HFFc6 (cell line): Measurements from ENCODE around the gene SLC4A1. TPM values are rescaled to one million over a fixed set of nuclear protein-coding genes. Genes with fewer than 3 reads are reported as not detected.

Source experiments
- DNase-seq: peaks from one replicate; pipeline ENCODE4 v3.0.0-alpha.2; 2018
- H3K27ac Mint-ChIP-seq: 2 replicates; pipeline ENCODE4 v1.8.0; 2020; ENCODE audit warnings: mild to moderate bottlenecking, mixed read lengths
- H3K27me3 Mint-ChIP-seq: 2 replicates; pipeline ENCODE4 v1.8.0; 2021; ENCODE audit warnings: mild to moderate bottlenecking, moderate library complexity, mixed read lengths; ENCODE audit not compliant: insufficient read depth
- H3K36me3 Mint-ChIP-seq: 2 replicates; pipeline ENCODE4 v1.8.0; 2021; ENCODE audit warnings: low read depth, mixed read lengths
- H3K4me1 Mint-ChIP-seq: 2 replicates; pipeline ENCODE4 v1.8.0; 2020; ENCODE audit warnings: low read depth, mixed read lengths
- H3K4me3 Mint-ChIP-seq: 2 replicates; pipeline ENCODE4 v1.8.0; 2020; ENCODE audit warnings: mild to moderate bottlenecking, moderate library complexity, mixed read lengths
- H3K9me3 Mint-ChIP-seq: 2 replicates; pipeline ENCODE4 v1.8.0; 2020; ENCODE audit warnings: mild to moderate bottlenecking, mixed read lengths
- CTCF ChIP-seq: fragments of 200-600 bp; sonication (generic); IDR thresholded peaks from 2 replicates; pipeline ENCODE4 v1.5.0; 2021; ENCODE audit warnings: antibody characterized with exemption, mild to moderate bottlenecking
- total RNA-seq, 6 experiments: library from RNA; stranded (reverse); fragmentation: NEBNext Ultra II Directional; extraction: Animal tissue kit (Norgen Biotek cat#: 25700); gene quantifications; 2 replicates in 1 of 6; 3 replicates in 5 of 6; pipeline ENCODE4 v1.2.3, GENCODE V29; 2021

Gene SLC4A1
- total RNA-seq, 6 experiments from 2014 or later: not detected

DNA sequence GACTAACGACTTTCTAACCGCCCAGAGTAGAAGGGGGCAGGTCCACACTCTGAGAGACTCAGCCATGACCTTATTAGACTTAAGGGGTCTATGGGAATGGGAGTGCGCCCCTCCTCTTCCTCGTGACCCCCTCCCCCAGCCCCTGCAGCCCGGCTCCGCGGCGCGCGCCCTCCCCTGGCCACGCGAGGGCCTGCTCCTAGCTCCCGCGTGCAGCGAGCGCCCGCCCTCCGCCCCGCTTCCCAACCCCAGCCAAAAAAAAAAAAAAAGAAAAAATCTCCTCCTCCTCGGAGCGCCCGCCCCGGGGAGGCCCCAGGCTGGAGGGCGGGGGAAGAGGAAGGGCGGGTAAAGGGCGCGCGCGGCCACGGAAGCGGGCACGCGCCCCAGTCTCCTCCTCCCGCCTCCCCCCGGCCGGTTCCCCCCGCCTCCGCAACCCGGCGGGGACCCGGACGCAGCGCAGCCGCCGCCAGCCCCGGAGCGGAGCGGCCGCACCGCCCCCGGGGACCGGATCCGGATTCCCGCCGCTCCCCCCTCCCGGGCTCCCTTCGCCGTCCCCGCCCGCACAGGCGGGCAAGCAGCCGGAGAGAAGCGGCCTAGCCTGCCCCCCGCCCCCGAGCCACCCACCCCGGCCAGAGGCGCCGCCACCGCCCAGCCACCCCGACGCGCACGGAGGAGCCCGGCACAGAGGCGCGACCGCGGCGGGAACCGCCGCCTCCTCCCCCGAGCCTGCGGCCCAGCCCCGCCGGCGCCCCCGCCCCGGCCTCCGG lies 49.4 kb downstream of the SLC4A1 start:
- peak; percentile 77 for TF ChIP-seq CTCF
- peak; percentile 62 for DNase-seq
- Mint-ChIP-seq H3K36me3 (peaks cover 30% of the 10 kb centered on the region), H3K27me3 (peaks cover 5% of the 10 kb centered on the region), H3K9me3 (no peaks in the 10 kb centered on the region), H3K27ac (peak overlapping the region; percentile 41), H3K4me1 (peaks cover 37% of the 10 kb centered on the region), H3K4me3 (peak overlapping the region; percentile 81)

DNA sequence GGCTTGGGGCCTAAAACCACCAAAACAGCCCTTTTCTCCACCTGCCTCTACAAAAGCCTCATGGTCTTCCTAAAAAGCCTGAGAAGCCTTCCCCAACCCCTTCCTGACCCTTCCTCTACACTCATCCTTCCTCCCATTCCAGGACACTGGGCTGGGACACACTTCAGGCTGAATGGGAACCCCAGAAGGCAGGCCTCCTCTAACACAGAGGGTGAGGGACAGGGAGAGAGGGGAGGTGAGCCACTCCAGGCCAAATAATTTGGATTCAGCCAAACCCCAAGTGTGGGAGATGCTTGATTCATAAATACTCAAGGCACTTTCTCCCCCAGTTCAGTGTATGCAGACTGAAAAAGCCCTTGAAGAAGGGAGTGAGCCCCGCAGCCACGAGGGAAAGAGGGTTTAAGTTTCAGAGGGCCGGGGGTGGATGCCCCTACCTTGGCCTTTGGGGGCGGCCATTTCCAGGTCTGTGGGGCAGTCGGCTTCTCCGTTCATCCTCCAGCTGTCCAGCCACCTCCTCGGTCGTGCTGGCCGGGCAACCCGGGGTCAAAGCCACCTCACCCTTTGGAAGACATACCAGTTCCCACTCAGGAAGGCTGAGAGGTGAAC lies 50.1 kb downstream of the SLC4A1 start:
- peaks cover 32% of the 10 kb centered on the region for H3K36me3 Mint-ChIP-seq
- peaks cover 9% of the 10 kb centered on the region for H3K27me3 Mint-ChIP-seq
- peak overlapping the region; percentile 81 for H3K4me3 Mint-ChIP-seq
- peak overlapping the region; percentile 41 for H3K27ac Mint-ChIP-seq
- H3K9me3 Mint-ChIP-seq: no peaks in the 10 kb centered on the region
- H3K4me1 Mint-ChIP-seq: peaks cover 30% of the 10 kb centered on the region
- no peak for DNase-seq
- no peak for TF ChIP-seq CTCF

DNA sequence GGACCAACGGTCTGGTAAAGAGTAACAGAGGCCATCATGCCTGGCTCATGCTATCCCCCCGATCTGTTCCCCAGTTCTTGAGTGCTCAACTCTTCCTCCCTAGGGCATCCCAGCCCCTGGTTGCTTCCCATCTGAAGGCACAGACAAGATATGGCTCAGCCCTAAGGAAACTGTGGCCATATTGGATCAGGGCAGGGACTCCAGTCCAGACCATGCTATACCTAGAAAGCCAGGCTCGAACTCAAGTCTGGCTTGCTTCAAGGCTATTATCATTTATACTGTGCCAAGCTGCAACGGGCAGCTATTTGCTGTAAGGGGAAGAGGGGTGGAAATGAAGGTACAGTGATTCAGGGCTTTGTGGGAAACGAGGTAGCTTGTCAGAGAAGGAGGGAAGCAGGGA lies 51.2 kb downstream of the SLC4A1 start:
- Mint-ChIP-seq H3K9me3 (no peaks in the 10 kb centered on the region), H3K36me3 (peaks cover 32% of the 10 kb centered on the region), H3K27ac (peak overlapping the region; percentile 27), H3K4me1 (peaks cover 19% of the 10 kb centered on the region), H3K27me3 (peaks cover 7% of the 10 kb centered on the region), H3K4me3 (peak overlapping the region; percentile 81)
- TF ChIP-seq CTCF: no peak
- DNase-seq: no peak

- H3K9me3 Mint-ChIP-seq: no peaks in the 10 kb centered on the region
- no peak for TF ChIP-seq CTCF
- peaks cover 16% of the 10 kb centered on the region for H3K4me1 Mint-ChIP-seq
- H3K36me3 Mint-ChIP-seq: peaks cover 32% of the 10 kb centered on the region
- DNase-seq: no peak
- H3K27me3 Mint-ChIP-seq: peaks cover 7% of the 10 kb centered on the region
- H3K27ac Mint-ChIP-seq: no peak overlapping the region; the same call in 1 of the 2 replicates
- no peak overlapping the region for H3K4me3 Mint-ChIP-seq
These were observed 51.8 kb downstream of the SLC4A1 start for GRCh38 chr17:44216173-44216572.

DNA sequence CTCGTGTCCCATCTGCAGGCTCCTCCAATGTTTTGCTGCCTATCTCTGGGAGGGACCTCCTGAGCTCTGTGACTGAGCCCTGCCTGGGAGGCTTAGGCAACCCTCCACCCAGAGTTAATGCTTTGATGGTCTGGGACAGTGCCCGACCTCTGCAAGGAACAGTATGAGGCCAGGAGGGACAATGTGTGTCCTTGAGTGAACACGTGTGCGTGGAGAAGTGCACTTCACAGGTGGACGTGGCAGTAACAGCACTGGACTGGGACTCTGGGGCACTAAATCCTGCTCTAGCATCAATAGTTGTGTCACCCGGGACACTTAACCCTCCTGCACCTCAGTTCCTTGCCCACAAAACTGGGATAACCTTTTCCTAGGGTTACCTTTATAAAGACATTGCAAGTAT lies 53.0 kb downstream of the SLC4A1 start:
- peaks cover 36% of the 10 kb centered on the region for H3K36me3 Mint-ChIP-seq
- peaks cover 4% of the 10 kb centered on the region for H3K27me3 Mint-ChIP-seq
- no peak for DNase-seq
- no peaks in the 10 kb centered on the region for H3K9me3 Mint-ChIP-seq
- peaks cover 20% of the 10 kb centered on the region for H3K4me1 Mint-ChIP-seq
- H3K27ac Mint-ChIP-seq: no peak overlapping the region; the same call in 1 of the 2 replicates
- no peak overlapping the region for H3K4me3 Mint-ChIP-seq
- TF ChIP-seq CTCF: no peak
